Esophagus squamous epithelium (tissue), 5 donors: ENCODE data around the gene FAM53B. TPM values are rescaled to one million over a fixed set of nuclear protein-coding genes. Genes with fewer than 3 reads are reported as not detected.

Experiments used
- DNase-seq: peaks from one replicate; lab custom pipeline; 2025; lab: John Stamatoyannopoulos, UW
- H3K27ac ChIP-seq, 4 donors: fragments of 200-600 bp; sonication (generic); one replicate each; pipeline ENCODE4 v1.5.1; 2016 to 2019; ENCODE audit warnings: mild to moderate bottlenecking in 1 of 4
- H3K27me3 ChIP-seq, 4 donors: fragments of 200-600 bp; sonication (generic); 1 replicate in 3 of 4; 2 replicates in 1 of 4; pipeline versions ENCODE4 v1.5.1 to v1.6.0; 2017 to 2021; ENCODE audit warnings: antibody characterized with exemption in 1 of 4
- H3K36me3 ChIP-seq, 3 donors: fragments of 200-600 bp; sonication (generic); one replicate each; pipeline ENCODE4 v1.5.1; 2016 to 2019
- H3K4me1 ChIP-seq, 3 donors: fragments of 200-600 bp; sonication (generic); one replicate each; pipeline ENCODE4 v1.5.1; 2017 to 2019
- H3K4me3 ChIP-seq, 4 donors: fragments of 200-600 bp; sonication (generic); 1 replicate in 3 of 4; 2 replicates in 1 of 4; pipeline ENCODE4 v1.5.1; 2016 to 2019; ENCODE audit warnings: mild to moderate bottlenecking in 2 of 4, moderate library complexity in 1 of 4
- H3K9me3 ChIP-seq, 3 donors: fragments of 200-600 bp; sonication (generic); one replicate each; pipeline ENCODE4 v1.5.1; 2016 to 2019
- POLR2A ChIP-seq, 4 donors: fragments of 450-650 bp; IDR thresholded peaks; one replicate each; pipeline ENCODE4 v1.6.1; 2017; ENCODE audit warnings: antibody characterized with exemption in 4 of 4, mild to moderate bottlenecking in 4 of 4, moderate library complexity in 3 of 4
- WGBS, 2 donors: methylation state at CpG; one replicate each; pipeline ENCODE4 v1.1.5; 2018; 5-methylcytosine and 5-hydroxymethylcytosine counted together
- intact Hi-C: fragments of 100-400 bp; cut with DNase I; formaldehyde crosslinking; loops from one replicate; pipeline ENCODE4 v1.15.0; 2022
- total RNA-seq, 4 donors: library from RNA; depleted of rRNA; stranded (reverse); fragments of >200 nt; gene quantifications; one replicate each; pipeline ENCODE4 v1.1.0, GENCODE V29; 2016
- TF ChIP-seq, protein P1 (sequence below), 6 experiments: fragments of 450-650 bp in 4 of 6; fragments of 200-600 bp in 2 of 6; sonication (generic) in 2 of 6; IDR thresholded peaks; one replicate each; pipeline ENCODE4 v1.5.1; 2016 to 2019; ENCODE audit warnings: antibody characterized with exemption in 6 of 6, mild to moderate bottlenecking in 4 of 6, moderate library complexity in 4 of 6
- donor health status: DM: yes; HTN: yes; CAD: no.

The FAM53B gene
- total RNA-seq, 4 donors from 2014 or later = 27.4 to 54.2 (median 31.5) TPM

- TF ChIP-seq POLR2A (IDR thresholded peaks at IDR 0.05) = no peak
- TF ChIP-seq, protein P1, sequence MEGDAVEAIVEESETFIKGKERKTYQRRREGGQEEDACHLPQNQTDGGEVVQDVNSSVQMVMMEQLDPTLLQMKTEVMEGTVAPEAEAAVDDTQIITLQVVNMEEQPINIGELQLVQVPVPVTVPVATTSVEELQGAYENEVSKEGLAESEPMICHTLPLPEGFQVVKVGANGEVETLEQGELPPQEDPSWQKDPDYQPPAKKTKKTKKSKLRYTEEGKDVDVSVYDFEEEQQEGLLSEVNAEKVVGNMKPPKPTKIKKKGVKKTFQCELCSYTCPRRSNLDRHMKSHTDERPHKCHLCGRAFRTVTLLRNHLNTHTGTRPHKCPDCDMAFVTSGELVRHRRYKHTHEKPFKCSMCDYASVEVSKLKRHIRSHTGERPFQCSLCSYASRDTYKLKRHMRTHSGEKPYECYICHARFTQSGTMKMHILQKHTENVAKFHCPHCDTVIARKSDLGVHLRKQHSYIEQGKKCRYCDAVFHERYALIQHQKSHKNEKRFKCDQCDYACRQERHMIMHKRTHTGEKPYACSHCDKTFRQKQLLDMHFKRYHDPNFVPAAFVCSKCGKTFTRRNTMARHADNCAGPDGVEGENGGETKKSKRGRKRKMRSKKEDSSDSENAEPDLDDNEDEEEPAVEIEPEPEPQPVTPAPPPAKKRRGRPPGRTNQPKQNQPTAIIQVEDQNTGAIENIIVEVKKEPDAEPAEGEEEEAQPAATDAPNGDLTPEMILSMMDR (IDR thresholded peaks at IDR 0.05) = no peak
- no peak for DNase-seq
- H3K4me1 ChIP-seq = peaks cover 31 to 93% (median 41%) of the 10 kb centered on the region in 3 donors
Measured at GRCh38 chr10:124667425-124668345, 76.5 kb downstream of the FAM53B start.

DNA sequence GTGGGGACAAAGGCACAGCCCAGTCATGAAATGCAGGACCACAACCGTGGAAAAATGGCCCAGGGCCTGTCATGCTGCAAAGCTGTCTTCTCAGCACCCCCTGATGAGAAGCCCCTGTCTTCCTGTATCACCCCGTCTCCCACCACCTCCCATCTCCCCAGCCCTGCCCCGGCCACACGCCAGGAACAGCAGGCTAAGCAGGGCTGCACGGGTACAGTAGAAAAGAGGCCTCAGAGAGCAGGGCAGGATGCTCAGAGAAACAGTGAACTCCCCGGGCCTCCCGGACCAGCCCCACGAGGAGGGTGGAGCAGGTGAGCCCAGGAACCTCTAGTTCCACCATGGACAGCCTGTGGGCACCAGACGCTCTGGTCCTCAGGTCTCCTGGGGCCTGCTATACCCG is 77.7 kb downstream of the FAM53B start:
- no peak for DNase-seq
- Histone ChIP-seq H3K27ac (no peak overlapping the region), H3K9me3 (no peaks in the 10 kb centered on the region), H3K27me3 (no peaks in the 10 kb centered on the region), H3K36me3 (peaks cover 0 to 93% (median 5%) of the 10 kb centered on the region in 3 donors), H3K4me3 (no peak overlapping the region), H3K4me1 (peaks cover 20 to 82% (median 29%) of the 10 kb centered on the region in 3 donors)
- TF ChIP-seq POLR2A (IDR thresholded peaks at IDR 0.05) = no peak
- TF ChIP-seq, protein P1 (IDR thresholded peaks at IDR 0.05) = no peak
- 69 to 100% methylated on average over 2 to 7 of the region's 10 CpGs for WGBS, 2 donors
- intact Hi-C loops = no loop called here

More at GRCh38 chr10:124667425-124668345, 76.5 kb downstream of the FAM53B start:
- Histone ChIP-seq H3K9me3 (no peaks in the 10 kb centered on the region), H3K36me3 (peaks cover 0 to 82% (median 5%) of the 10 kb centered on the region in 3 donors), H3K27me3 (no peaks in the 10 kb centered on the region), H3K27ac (peak overlapping the region in 3 of 4 donors; percentile 8 to 64 (median 46)), H3K4me3 (no peak overlapping the region)
- 78 to 79% methylated on average over 8 to 11 of the region's 15 CpGs for WGBS, 2 donors
- intact Hi-C loops = no loop called here

DNA sequence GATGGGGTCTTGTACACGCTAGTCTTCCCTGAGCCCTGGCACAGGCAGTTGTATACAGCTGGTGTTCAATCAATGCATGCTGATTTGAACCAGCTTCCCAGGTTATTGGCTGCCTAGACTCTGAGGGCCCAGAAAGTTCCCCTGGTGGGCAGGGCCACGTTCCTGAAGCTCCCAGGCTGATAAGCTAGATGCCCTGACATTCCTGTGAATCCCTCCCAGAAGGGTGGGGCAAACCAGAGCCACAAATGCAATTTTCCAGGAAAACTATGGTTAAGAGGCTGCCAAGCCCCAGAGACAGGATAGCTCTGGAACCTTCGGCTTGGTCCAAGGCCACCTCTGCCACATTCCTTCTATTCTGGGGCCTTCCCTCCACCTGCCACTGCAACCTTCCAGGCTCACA is 78.2 kb downstream of the FAM53B start:
- Histone ChIP-seq H3K27me3 (no peaks in the 10 kb centered on the region), H3K27ac (no peak overlapping the region), H3K4me1 (peaks cover 15 to 81% (median 24%) of the 10 kb centered on the region in 3 donors), H3K9me3 (no peaks in the 10 kb centered on the region), H3K36me3 (peaks cover 0 to 93% (median 5%) of the 10 kb centered on the region in 3 donors), H3K4me3 (no peak overlapping the region)
- TF ChIP-seq, protein P1 (IDR thresholded peaks at IDR 0.05) = no peak
- TF ChIP-seq POLR2A (IDR thresholded peaks at IDR 0.05) = no peak
- 33 to 44% methylated on average over 1 of the region's 3 CpGs for WGBS, 2 donors
- DNase-seq = no peak
- intact Hi-C loops = no loop called here

- no peaks in the 10 kb centered on the region for H3K9me3 ChIP-seq
- H3K27ac ChIP-seq = no peak overlapping the region
- WGBS, 2 donors = 70 to 89% methylated on average over 2 to 8 of the region's 8 CpGs
- H3K36me3 ChIP-seq = peaks cover 0 to 89% (median 5%) of the 10 kb centered on the region in 3 donors
- DNase-seq = no peak
- TF ChIP-seq, protein P1 (IDR thresholded peaks at IDR 0.05) = no peak
- no peak for TF ChIP-seq POLR2A (IDR thresholded peaks at IDR 0.05)
- H3K4me1 ChIP-seq = peaks cover 10 to 77% (median 19%) of the 10 kb centered on the region in 3 donors
- intact Hi-C loops = no loop called here
- no peaks in the 10 kb centered on the region for H3K27me3 ChIP-seq
- H3K4me3 ChIP-seq = no peak overlapping the region
Measured at GRCh38 chr10:124665558-124665957, 78.6 kb downstream of the FAM53B start.

DNA sequence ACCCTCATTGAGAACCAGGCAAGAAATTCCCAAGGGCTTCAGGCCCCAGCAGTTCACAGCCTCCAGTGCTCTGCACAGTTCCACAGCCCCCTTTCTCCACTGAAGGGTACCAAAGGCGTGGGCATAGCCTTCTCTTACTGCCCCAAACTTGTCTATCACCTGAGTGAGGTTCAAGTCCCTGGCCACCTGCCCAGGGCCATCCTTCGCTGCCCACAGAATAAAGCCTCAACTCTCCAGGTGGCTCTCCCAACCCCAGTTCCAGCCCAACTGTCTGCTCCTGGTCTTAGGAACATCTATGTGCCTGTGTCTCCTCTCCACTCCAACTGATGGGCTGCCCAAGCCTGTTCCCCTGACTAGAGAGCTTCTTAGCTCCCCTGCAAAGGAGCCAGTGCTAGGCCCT is 79.1 kb downstream of the FAM53B start:
- Histone ChIP-seq H3K9me3 (no peaks in the 10 kb centered on the region), H3K27ac (no peak overlapping the region), H3K36me3 (peaks cover 0 to 84% (median 5%) of the 10 kb centered on the region in 3 donors), H3K4me3 (no peak overlapping the region), H3K4me1 (peaks cover 7 to 77% (median 18%) of the 10 kb centered on the region in 3 donors), H3K27me3 (no peaks in the 10 kb centered on the region)
- TF ChIP-seq, protein P1 (IDR thresholded peaks at IDR 0.05) = no peak
- no peak for TF ChIP-seq POLR2A (IDR thresholded peaks at IDR 0.05)
- no peak for DNase-seq
- intact Hi-C loops = no loop called here
- 58 to 74% methylated on average over 2 of the region's 2 CpGs for WGBS, 2 donors
